Stimulated activated CD4-positive, alpha-beta T cell treated with anti-CD3 and anti-CD28 coated beads, Interleukin-2, amount 100 ng/mL, for 24 hours (primary cell): Measurements from ENCODE around the gene TIMP3.
"Not testable (repeated sequence)": the region's sequence is repeated elsewhere in the genome, so short reads cannot be mapped to it uniquely, and the experiment has no call there.

Experiments used
- DNase-seq, 2 donors: peaks; one replicate each; pipeline ENCODE4 v3.0.0-alpha.2; 2020

TIMP3 gene

DNA sequence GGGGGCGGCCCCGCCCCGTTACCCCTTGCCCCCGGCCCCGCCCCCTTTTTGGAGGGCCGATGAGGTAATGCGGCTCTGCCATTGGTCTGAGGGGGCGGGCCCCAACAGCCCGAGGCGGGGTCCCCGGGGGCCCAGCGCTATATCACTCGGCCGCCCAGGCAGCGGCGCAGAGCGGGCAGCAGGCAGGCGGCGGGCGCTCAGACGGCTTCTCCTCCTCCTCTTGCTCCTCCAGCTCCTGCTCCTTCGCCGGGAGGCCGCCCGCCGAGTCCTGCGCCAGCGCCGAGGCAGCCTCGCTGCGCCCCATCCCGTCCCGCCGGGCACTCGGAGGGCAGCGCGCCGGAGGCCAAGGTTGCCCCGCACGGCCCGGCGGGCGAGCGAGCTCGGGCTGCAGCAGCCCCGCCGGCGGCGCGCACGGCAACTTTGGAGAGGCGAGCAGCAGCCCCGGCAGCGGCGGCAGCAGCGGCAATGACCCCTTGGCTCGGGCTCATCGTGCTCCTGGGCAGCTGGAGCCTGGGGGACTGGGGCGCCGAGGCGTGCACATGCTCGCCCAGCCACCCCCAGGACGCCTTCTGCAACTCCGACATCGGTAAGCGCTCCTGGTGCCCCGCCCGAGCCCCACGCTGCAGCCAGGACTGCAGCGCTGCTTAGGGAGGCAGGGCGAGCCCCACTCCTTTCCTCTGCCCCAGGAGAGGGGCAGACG lies at the start of gene TIMP3:
Gene TIMP3, plus strand, starts transcription at position 169 of the 700 bp plus-strand sequence. Its CDS starts 297 bp downstream, at position 466.
- DNase-seq, result peak in 1 of 2 donors; percentile 35

DNA sequence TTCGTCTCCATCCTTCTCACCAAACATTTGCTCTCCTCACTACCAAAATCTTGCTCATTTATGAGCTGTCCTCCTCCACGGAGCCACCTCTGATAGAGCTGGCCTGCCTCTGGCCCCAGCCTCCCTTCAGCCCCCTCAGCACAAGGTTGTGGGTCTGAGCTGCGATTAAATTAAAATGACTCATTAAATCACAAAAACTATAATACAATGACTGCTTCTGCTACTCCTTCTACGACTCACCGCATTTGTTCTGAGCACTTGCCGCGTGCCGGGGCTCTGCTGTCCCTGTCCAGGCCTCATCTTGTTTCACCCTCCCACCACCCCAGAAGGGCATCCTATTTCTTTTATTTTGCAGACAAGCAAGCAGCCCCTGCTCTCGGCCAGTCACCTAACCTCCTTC lies 49.2 kb upstream of the TIMP3 start:
- DNase-seq, result no peak

GRCh38 chr22:32752816-32753520 lies 48.5 kb upstream of the TIMP3 start:
- DNase-seq, result no peak

DNA sequence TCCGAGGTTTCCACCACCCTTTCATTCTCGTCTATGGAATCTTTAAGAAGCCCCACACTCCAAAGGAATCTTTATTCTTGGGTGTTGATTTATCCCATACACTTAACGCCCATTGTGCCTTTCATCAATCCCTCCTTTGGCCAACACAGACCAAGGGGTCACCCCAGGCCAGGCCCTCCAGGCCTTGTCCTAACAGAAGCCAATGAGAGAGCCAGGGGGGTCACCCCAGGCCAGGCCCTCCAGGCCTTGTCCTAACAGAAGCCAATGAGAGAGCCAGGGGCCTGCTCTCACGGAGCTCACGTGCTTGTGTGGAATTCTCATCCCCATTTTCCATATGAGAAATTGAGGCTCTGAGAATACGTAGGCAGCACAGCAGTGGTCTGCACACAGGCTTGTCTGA lies 47.9 kb upstream of the TIMP3 start:
- no peak for DNase-seq

DNA sequence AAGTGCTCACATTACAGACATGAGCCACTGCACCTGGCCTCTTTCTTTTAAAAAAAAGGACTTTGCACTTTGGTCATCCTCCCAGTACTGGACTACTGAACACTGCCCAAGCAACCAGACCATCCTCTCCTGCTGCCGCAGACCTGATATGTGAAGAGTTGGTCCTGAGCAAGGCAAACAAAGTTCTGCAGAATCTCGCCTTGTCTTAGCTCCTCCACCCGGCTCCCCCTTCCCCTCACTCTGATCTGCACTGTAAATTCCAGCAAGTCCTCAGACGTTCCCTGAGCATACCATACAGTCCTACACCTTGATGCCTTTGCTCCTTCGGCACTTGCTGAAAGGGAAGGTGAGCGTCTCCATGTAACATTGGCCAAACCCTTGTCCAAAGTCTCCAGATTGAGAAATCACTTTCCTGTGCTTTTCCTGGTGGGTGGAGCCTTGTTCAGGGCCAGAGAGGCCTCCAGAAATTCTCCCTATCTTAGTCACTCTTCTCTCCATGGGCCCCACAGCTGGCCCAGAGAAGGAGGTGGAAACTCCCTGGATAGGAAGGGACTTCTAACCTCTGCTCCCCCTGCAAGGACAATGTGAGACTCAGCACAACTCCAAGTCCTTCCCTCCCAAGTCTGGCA lies 47.0 kb upstream of the TIMP3 start:
- DNase-seq, result no peak

GRCh38 chr22:32757086-32757762 lies 44.3 kb upstream of the TIMP3 start:
- DNase-seq, result not testable (repeated sequence)

GRCh38 chr22:32758866-32759385 lies 42.6 kb upstream of the TIMP3 start:
- DNase-seq, result no peak

- no peak for DNase-seq
These were observed 41.1 kb upstream of the TIMP3 start for GRCh38 chr22:32760396-32760795.

- no peak for DNase-seq
These were observed 40.7 kb upstream of the TIMP3 start for GRCh38 chr22:32760815-32761214.

DNA sequence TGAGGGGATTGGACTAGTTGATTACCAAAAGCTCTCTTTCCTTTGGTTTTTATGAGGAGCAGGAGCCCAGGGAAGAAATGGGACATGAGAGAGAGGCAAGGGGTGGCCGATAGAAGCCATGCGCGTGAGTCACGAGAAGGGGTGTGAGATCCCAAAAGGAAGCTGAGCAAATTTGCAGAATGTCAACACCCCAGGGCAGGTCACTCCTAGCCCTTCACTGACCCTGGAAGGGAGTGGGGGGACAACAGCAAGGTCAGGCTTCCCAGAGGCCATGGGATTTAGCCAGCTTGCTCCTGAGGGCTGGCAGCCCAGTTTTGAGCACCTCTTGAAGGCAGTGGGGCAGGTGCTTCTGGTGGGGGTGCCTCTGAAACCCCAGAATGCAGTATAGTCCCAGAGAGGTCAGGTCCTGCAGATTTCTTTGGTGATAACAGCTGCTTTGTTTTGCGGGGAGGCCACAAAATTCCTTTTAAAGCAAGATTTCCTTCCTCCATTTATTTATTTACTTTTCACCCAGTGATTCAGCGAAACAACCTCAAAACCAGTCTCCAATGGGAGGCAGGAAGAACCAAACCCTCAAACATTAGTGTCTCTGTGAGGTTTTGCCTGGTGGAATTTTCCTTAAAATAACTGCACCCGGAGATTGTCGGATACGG lies 40.1 kb upstream of the TIMP3 start:
- DNase-seq, result no peak

GRCh38 chr22:32764330-32765131 lies 37.0 kb upstream of the TIMP3 start:
- no peak for DNase-seq

- DNase-seq, result no peak
These were observed 36.3 kb upstream of the TIMP3 start for GRCh38 chr22:32765132-32765618.

DNA sequence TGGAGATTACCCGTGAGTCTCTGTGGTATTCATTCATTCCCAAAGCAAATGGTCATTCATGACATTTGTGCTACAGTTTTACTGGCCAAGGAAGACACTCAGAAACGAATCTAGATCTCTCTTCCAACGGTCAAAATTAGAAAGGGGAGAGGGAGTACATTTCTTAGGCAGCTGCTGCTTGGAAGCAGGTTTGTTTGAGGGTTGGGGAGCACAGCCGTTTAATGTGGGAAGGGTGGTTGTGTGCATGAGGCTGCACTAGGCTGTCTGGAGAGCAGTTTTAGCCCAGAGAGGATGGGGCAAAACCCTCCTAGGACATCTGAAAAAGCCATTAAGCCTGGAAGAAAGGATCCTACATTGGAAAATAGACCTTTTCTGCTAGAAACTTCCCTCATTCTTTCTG lies 29.7 kb upstream of the TIMP3 start:
- no peak for DNase-seq

- DNase-seq, result no peak
These were observed 25.5 kb upstream of the TIMP3 start for GRCh38 chr22:32775957-32776356.

DNA sequence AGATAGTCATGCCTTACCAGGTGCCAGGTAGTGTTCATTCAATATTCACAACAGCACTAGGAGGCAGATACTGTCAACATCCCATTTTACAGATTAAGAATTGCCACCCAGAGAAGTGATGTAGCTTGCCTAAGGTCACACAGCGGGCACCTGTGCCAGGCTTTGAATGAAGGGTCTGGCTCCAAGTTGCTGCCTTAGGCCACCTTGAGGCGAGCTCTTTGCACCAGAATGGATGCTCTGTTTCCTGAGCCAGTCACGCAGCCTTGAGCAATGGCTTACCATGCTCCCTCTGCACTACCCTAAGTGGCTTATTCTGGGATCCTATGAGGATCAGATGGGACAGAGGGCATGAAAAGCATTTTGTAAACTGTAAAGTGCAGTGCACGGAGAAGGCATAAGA lies 25.1 kb upstream of the TIMP3 start:
- no peak for DNase-seq

GRCh38 chr22:32776802-32777201 lies 24.7 kb upstream of the TIMP3 start:
- DNase-seq, result no peak

- no peak for DNase-seq
These were observed 23.5 kb upstream of the TIMP3 start for GRCh38 chr22:32777987-32778386.

DNA sequence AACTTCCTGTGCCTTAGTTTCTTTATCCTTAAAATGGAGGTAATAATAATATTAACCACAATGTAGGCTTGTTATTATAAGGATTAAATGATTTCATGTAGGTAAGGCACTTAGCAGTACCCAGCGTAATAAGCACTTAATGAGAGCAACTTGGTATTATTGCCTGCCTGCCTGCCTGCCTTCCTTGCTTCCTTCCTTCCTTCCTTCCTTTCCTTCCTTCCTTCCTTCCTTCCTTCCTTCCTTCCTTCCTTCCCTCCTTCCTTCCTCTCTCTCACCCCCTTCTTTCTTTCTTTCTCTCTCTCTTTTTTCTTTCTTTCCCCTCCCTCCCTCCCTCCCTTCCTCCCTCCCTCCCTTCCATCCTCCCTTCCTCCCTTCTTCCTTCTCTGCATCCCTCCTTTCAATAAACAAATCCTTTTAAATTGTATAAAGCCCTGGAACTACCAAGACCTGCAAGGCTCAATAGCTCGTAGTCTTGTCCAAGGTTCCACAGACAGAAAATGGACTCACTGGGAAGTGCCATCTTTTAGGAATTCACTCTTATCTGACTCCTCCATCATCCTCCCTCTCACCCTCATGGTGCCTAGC lies 20.7 kb upstream of the TIMP3 start:
- DNase-seq, result no peak

- no peak for DNase-seq
These were observed 19.8 kb upstream of the TIMP3 start for GRCh38 chr22:32781695-32782094.

GRCh38 chr22:32785321-32786026 lies 16.0 kb upstream of the TIMP3 start:
- DNase-seq, result no peak

- no peak for DNase-seq
These were observed 15.5 kb upstream of the TIMP3 start for GRCh38 chr22:32786027-32786418.
